ENCODE data around the gene MARCHF3. TPM values are rescaled to one million over a fixed set of nuclear protein-coding genes. Genes with fewer than 3 reads are reported as not detected.

The MARCHF3 gene
- total RNA-seq, 2 donors from 2014 or later: 32.5 to 33.7 TPM

- no peak overlapping the region for H3K27ac ChIP-seq
- H3K27me3 ChIP-seq: no peaks in the 10 kb centered on the region
- H3K4me3 ChIP-seq: no peak overlapping the region
- no peak for TF ChIP-seq CTCF (IDR thresholded peaks at IDR 0.05)
- H3K9ac ChIP-seq (ENCODE audit: low read depth in 2 of 2, low read length in 2 of 2): no peak overlapping the region
- no peaks in the 10 kb centered on the region for H3K36me3 ChIP-seq
- H3K4me1 ChIP-seq: no peaks in the 10 kb centered on the region
- H3K9me3 ChIP-seq: no peaks in the 10 kb centered on the region
- DNase-seq: no peak
- intact Hi-C loops (cut with DNase I): no loop called here
Measured at GRCh38 chr5:126881821-126882600, 148.3 kb downstream of the MARCHF3 start.

- DNase-seq: no peak
- intact Hi-C loops (cut with DNase I): no loop called here
- no peak for TF ChIP-seq CTCF (IDR thresholded peaks at IDR 0.05)
- H3K4me1 ChIP-seq: no peaks in the 10 kb centered on the region
- H3K36me3 ChIP-seq: no peaks in the 10 kb centered on the region
- no peak overlapping the region for H3K9ac ChIP-seq (ENCODE audit: low read depth in 2 of 2, low read length in 2 of 2)
- no peak overlapping the region for H3K27ac ChIP-seq
- no peaks in the 10 kb centered on the region for H3K27me3 ChIP-seq
- H3K4me3 ChIP-seq: no peak overlapping the region
- no peaks in the 10 kb centered on the region for H3K9me3 ChIP-seq
Measured at GRCh38 chr5:126878634-126879033, 151.7 kb downstream of the MARCHF3 start.

- Histone ChIP-seq H3K27ac (no peak overlapping the region), H3K27me3 (no peaks in the 10 kb centered on the region), H3K36me3 (no peaks in the 10 kb centered on the region), H3K4me1 (no peaks in the 10 kb centered on the region), H3K9ac (ENCODE audit: low read depth in 2 of 2, low read length in 2 of 2) (no peak overlapping the region), H3K4me3 (no peak overlapping the region), H3K9me3 (no peaks in the 10 kb centered on the region)
- DNase-seq: no peak
- intact Hi-C loops (cut with DNase I): no loop called here
- TF ChIP-seq CTCF (IDR thresholded peaks at IDR 0.05): no peak
Measured at GRCh38 chr5:126878085-126878484, 152.3 kb downstream of the MARCHF3 start.

GRCh38 chr5:126877602-126878001 lies 152.8 kb downstream of the MARCHF3 start:
- Histone ChIP-seq H3K9me3 (no peaks in the 10 kb centered on the region), H3K27me3 (no peaks in the 10 kb centered on the region), H3K4me3 (no peak overlapping the region), H3K36me3 (no peaks in the 10 kb centered on the region), H3K9ac (ENCODE audit: low read depth in 2 of 2, low read length in 2 of 2) (no peak overlapping the region), H3K27ac (no peak overlapping the region), H3K4me1 (no peaks in the 10 kb centered on the region)
- no peak for TF ChIP-seq CTCF (IDR thresholded peaks at IDR 0.05)
- intact Hi-C loops (cut with DNase I): no loop called here
- DNase-seq: no peak

GRCh38 chr5:126875303-126875785 lies 155.0 kb downstream of the MARCHF3 start:
- no peak for TF ChIP-seq CTCF (IDR thresholded peaks at IDR 0.05)
- H3K9ac ChIP-seq (ENCODE audit: low read depth in 2 of 2, low read length in 2 of 2): no peak overlapping the region
- H3K9me3 ChIP-seq: no peaks in the 10 kb centered on the region
- H3K27ac ChIP-seq: no peak overlapping the region
- no peaks in the 10 kb centered on the region for H3K4me1 ChIP-seq
- H3K27me3 ChIP-seq: no peaks in the 10 kb centered on the region
- intact Hi-C loops (cut with DNase I): no loop called here
- no peak overlapping the region for H3K4me3 ChIP-seq
- no peaks in the 10 kb centered on the region for H3K36me3 ChIP-seq
- DNase-seq: no peak
